Smooth muscle cell (in vitro differentiated cells): ENCODE results near the gene PCBP3. TPM values are rescaled to one million over a fixed set of nuclear protein-coding genes. Genes with fewer than 3 reads are reported as not detected.
"Not testable (repeated sequence)": the region's sequence is repeated elsewhere in the genome, so short reads cannot be mapped to it uniquely, and the experiment has no call there.

Experiments
- DNase-seq: peaks from one replicate; lab custom pipeline; 2025; ENCODE audit not compliant: unreplicated experiment; lab: John Stamatoyannopoulos, UW
- H2AFZ ChIP-seq: fragments of 200-600 bp; sonication (generic); 2 replicates; pipeline ENCODE4 v1.6.0; 2016; ENCODE audit warnings: antibody characterized with exemption, low read depth, mild to moderate bottlenecking
- H3F3A ChIP-seq: fragments of 200-600 bp; sonication (generic); 2 replicates; pipeline ENCODE4 v1.6.0; 2017; ENCODE audit warnings: antibody characterized with exemption, low read depth
- H3K27ac ChIP-seq: fragments of 200-600 bp; sonication (generic); 2 replicates; pipeline ENCODE4 v1.5.1; 2016; ENCODE audit warnings: low read depth, mild to moderate bottlenecking
- H3K27me3 ChIP-seq: fragments of 200-600 bp; sonication (generic); 2 replicates; pipeline ENCODE4 v1.6.1; 2016; ENCODE audit warnings: low read depth, mild to moderate bottlenecking
- H3K36me3 ChIP-seq: fragments of 200-600 bp; sonication (generic); 2 replicates; pipeline ENCODE4 v1.5.1; 2016; ENCODE audit warnings: low read depth
- H3K4me1 ChIP-seq: fragments of 200-600 bp; sonication (generic); 2 replicates; pipeline ENCODE4 v1.5.1; 2016; ENCODE audit warnings: low read depth
- H3K4me2 ChIP-seq: fragments of 200-600 bp; sonication (generic); 2 replicates; pipeline ENCODE4 v1.6.0; 2016; ENCODE audit warnings: mild to moderate bottlenecking
- H3K4me3 ChIP-seq: fragments of 200-600 bp; sonication (generic); 2 replicates; pipeline ENCODE4 v1.5.1; 2016; ENCODE audit warnings: mild to moderate bottlenecking
- H3K79me2 ChIP-seq: fragments of 200-600 bp; sonication (generic); 2 replicates; pipeline ENCODE4 v1.6.0; 2016; ENCODE audit warnings: low read depth, mild to moderate bottlenecking
- H3K9ac ChIP-seq: fragments of 200-600 bp; sonication (generic); 2 replicates; pipeline ENCODE4 v1.6.0; 2016; ENCODE audit warnings: low read depth
- H3K9me3 ChIP-seq: fragments of 200-600 bp; sonication (generic); replicated peaks from 2 replicates; pipeline ENCODE4 v1.5.1; 2016; ENCODE audit warnings: low read depth
- H4K20me1 ChIP-seq: fragments of 200-600 bp; sonication (generic); 2 replicates; pipeline ENCODE4 v1.6.0; 2016; ENCODE audit warnings: low read depth
- CTCF ChIP-seq: fragments of 200-600 bp; sonication (generic); IDR thresholded peaks from 2 replicates; pipeline ENCODE4 v1.5.1; 2017; ENCODE audit warnings: borderline replicate concordance, mild to moderate bottlenecking, antibody characterized with exemption; ENCODE audit not compliant: insufficient read depth, poor library complexity, severe bottlenecking
- WGBS: methylation state at CpG from one replicate; pipeline ENCODE4 v1.1.7; 2016; ENCODE audit warnings: low lambda C conversion rate; 5-methylcytosine and 5-hydroxymethylcytosine counted together
- polyA plus RNA-seq: library from polyadenylated mRNA; unstranded; fragments of >200 nt; fragmentation: Nextera tagmentation; extraction: Ambion mirVana; gene quantifications from 2 replicates; pipeline ENCODE4 v1.2.1, GENCODE V29; 2016
- total RNA-seq: library from RNA; depleted of rRNA; stranded (reverse); fragments of >200 nt; gene quantifications from 2 replicates; pipeline ENCODE4 v1.2.3, GENCODE V29; 2014

Gene PCBP3
- total and polyA plus RNA-seq, 2 experiments from 2014 or later, result 8.9 to 23.1 TPM

GRCh38 chr21:45849651-45850050, 206.1 kb downstream of the PCBP3 start:
- TF ChIP-seq CTCF, result no peak
- H3K4me2 ChIP-seq, result no peak overlapping the region

GRCh38 chr21:45850181-45850580, 206.7 kb downstream of the PCBP3 start:
- 87% methylated on average over 4 of the region's 4 CpGs for WGBS
- Histone ChIP-seq H3K4me3 (no peak overlapping the region), H3K27ac (no peak overlapping the region), H3K36me3 (no peaks in the 10 kb centered on the region), H2AFZ (no peak overlapping the region), H3F3A (peaks cover under 1% of the 10 kb centered on the region), H3K4me1 (peaks cover 5% of the 10 kb centered on the region), H3K27me3 (no peaks in the 10 kb centered on the region), H3K4me2 (no peak overlapping the region), H3K79me2 (no peaks in the 10 kb centered on the region), H3K9ac (no peak overlapping the region), H4K20me1 (no peaks in the 10 kb centered on the region), H3K9me3 (no peaks in the 10 kb centered on the region)
- TF ChIP-seq CTCF, result no peak
- DNase-seq, result no peak

More at GRCh38 chr21:45849651-45850050, 206.1 kb downstream of the PCBP3 start:
- WGBS, result 92% methylated on average over 10 of the region's 10 CpGs
- H3K79me2 ChIP-seq, result no peaks in the 10 kb centered on the region
- no peaks in the 10 kb centered on the region for H3K36me3 ChIP-seq
- H4K20me1 ChIP-seq, result no peaks in the 10 kb centered on the region
- H3F3A ChIP-seq, result no peaks in the 10 kb centered on the region
- H3K9me3 ChIP-seq, result no peaks in the 10 kb centered on the region
- H3K4me3 ChIP-seq, result no peak overlapping the region
- H2AFZ ChIP-seq, result no peak overlapping the region
- no peak overlapping the region for H3K27ac ChIP-seq
- no peak for DNase-seq
- no peaks in the 10 kb centered on the region for H3K4me1 ChIP-seq
- no peaks in the 10 kb centered on the region for H3K27me3 ChIP-seq
- no peak overlapping the region for H3K9ac ChIP-seq

- not testable (repeated sequence) for DNase-seq
- 73% methylated on average over 4 of the region's 5 CpGs for WGBS
Measured at GRCh38 chr21:45852386-45852785, 208.9 kb downstream of the PCBP3 start.

GRCh38 chr21:45852886-45853400, 209.4 kb downstream of the PCBP3 start:
- Histone ChIP-seq H3K4me1 (peaks cover 18% of the 10 kb centered on the region), H3K27ac (no peak overlapping the region), H3K27me3 (no peaks in the 10 kb centered on the region), H3K9ac (no peak overlapping the region), H3K36me3 (no peaks in the 10 kb centered on the region), H3K79me2 (no peaks in the 10 kb centered on the region), H4K20me1 (no peaks in the 10 kb centered on the region), H3F3A (peaks cover 4% of the 10 kb centered on the region), H3K4me3 (no peak overlapping the region), H2AFZ (no peak overlapping the region), H3K4me2 (no peak overlapping the region), H3K9me3 (no peaks in the 10 kb centered on the region)
- TF ChIP-seq CTCF, result no peak
- DNase-seq, result no peak
- WGBS, result 95% methylated on average over 12 of the region's 12 CpGs

More at GRCh38 chr21:45852386-45852785, 208.9 kb downstream of the PCBP3 start:
- not testable (repeated sequence) for H3K9me3 ChIP-seq, H3K9ac ChIP-seq, H4K20me1 ChIP-seq, H3K4me2 ChIP-seq, H3F3A ChIP-seq, H3K27ac ChIP-seq, H2AFZ ChIP-seq, H3K79me2 ChIP-seq, H3K4me3 ChIP-seq, H3K36me3 ChIP-seq, H3K27me3 ChIP-seq
- peaks cover 17% of the 10 kb centered on the region for H3K4me1 ChIP-seq
